Panc1 (cell line): ENCODE data around the gene SDK2.

Experiments used
- TF ChIP-seq, protein P1 (sequence below): fragments of 450-650 bp; IDR thresholded peaks from 2 replicates; pipeline ENCODE4 v1.5.1; 2017; ENCODE audit warnings: mild to moderate bottlenecking
- TF ChIP-seq, protein P2 (sequence below), 2 experiments: IDR thresholded peaks; 2 replicates each; pipeline ENCODE4 v1.6.1; 2011 to 2012; ENCODE audit warnings: low read depth in 2 of 2, control low read depth in 1 of 2, low read length in 1 of 2, mild to moderate bottlenecking in 1 of 2, moderate library complexity in 1 of 2; ENCODE audit not compliant: insufficient read depth in 1 of 2

- TF ChIP-seq, protein P1, sequence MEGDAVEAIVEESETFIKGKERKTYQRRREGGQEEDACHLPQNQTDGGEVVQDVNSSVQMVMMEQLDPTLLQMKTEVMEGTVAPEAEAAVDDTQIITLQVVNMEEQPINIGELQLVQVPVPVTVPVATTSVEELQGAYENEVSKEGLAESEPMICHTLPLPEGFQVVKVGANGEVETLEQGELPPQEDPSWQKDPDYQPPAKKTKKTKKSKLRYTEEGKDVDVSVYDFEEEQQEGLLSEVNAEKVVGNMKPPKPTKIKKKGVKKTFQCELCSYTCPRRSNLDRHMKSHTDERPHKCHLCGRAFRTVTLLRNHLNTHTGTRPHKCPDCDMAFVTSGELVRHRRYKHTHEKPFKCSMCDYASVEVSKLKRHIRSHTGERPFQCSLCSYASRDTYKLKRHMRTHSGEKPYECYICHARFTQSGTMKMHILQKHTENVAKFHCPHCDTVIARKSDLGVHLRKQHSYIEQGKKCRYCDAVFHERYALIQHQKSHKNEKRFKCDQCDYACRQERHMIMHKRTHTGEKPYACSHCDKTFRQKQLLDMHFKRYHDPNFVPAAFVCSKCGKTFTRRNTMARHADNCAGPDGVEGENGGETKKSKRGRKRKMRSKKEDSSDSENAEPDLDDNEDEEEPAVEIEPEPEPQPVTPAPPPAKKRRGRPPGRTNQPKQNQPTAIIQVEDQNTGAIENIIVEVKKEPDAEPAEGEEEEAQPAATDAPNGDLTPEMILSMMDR: no peak
- TF ChIP-seq, protein P2, sequence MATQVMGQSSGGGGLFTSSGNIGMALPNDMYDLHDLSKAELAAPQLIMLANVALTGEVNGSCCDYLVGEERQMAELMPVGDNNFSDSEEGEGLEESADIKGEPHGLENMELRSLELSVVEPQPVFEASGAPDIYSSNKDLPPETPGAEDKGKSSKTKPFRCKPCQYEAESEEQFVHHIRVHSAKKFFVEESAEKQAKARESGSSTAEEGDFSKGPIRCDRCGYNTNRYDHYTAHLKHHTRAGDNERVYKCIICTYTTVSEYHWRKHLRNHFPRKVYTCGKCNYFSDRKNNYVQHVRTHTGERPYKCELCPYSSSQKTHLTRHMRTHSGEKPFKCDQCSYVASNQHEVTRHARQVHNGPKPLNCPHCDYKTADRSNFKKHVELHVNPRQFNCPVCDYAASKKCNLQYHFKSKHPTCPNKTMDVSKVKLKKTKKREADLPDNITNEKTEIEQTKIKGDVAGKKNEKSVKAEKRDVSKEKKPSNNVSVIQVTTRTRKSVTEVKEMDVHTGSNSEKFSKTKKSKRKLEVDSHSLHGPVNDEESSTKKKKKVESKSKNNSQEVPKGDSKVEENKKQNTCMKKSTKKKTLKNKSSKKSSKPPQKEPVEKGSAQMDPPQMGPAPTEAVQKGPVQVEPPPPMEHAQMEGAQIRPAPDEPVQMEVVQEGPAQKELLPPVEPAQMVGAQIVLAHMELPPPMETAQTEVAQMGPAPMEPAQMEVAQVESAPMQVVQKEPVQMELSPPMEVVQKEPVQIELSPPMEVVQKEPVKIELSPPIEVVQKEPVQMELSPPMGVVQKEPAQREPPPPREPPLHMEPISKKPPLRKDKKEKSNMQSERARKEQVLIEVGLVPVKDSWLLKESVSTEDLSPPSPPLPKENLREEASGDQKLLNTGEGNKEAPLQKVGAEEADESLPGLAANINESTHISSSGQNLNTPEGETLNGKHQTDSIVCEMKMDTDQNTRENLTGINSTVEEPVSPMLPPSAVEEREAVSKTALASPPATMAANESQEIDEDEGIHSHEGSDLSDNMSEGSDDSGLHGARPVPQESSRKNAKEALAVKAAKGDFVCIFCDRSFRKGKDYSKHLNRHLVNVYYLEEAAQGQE (IDR thresholded peaks at IDR 0.05; ENCODE audit: insufficient read depth in 1 of 2, low read depth in 2 of 2, low read length in 1 of 2): no peak
Measured at GRCh38 chr17:73604476-73604875, 39.8 kb downstream of the SDK2 start.
